ENCODE measurements around the gene SLPI. TPM values are rescaled to one million over a fixed set of nuclear protein-coding genes. Genes with fewer than 3 reads are reported as not detected.

The SLPI gene
- total RNA-seq, 1 experiment from 2014 or later: 5.4 TPM

GRCh38 chr20:45299786-45300185 is 45.4 kb upstream of the SLPI start (continued):
- TF ChIP-seq, protein P1, sequence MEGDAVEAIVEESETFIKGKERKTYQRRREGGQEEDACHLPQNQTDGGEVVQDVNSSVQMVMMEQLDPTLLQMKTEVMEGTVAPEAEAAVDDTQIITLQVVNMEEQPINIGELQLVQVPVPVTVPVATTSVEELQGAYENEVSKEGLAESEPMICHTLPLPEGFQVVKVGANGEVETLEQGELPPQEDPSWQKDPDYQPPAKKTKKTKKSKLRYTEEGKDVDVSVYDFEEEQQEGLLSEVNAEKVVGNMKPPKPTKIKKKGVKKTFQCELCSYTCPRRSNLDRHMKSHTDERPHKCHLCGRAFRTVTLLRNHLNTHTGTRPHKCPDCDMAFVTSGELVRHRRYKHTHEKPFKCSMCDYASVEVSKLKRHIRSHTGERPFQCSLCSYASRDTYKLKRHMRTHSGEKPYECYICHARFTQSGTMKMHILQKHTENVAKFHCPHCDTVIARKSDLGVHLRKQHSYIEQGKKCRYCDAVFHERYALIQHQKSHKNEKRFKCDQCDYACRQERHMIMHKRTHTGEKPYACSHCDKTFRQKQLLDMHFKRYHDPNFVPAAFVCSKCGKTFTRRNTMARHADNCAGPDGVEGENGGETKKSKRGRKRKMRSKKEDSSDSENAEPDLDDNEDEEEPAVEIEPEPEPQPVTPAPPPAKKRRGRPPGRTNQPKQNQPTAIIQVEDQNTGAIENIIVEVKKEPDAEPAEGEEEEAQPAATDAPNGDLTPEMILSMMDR (IDR thresholded peaks at IDR 0.05 in 2 of 3, conservative IDR thresholded peaks at IDR 0.05 in 1 of 3; ENCODE audit: borderline replicate concordance in 1 of 3, insufficient read depth in 1 of 3, low read depth in 2 of 3, low read length in 2 of 3): no peak
- TF ChIP-seq FOSL1 (IDR thresholded peaks at IDR 0.05; ENCODE audit: low read depth) (no peak), RAD21 (IDR thresholded peaks at IDR 0.05; ENCODE audit: low read depth) (no peak), POLR2AphosphoS5 (IDR thresholded peaks at IDR 0.05; ENCODE audit: low read depth, low read length) (no peak)

GRCh38 chr20:45297786-45298497 is 43.6 kb upstream of the SLPI start:
- no peaks in the 10 kb centered on the region for H3K36me3 ChIP-seq (ENCODE audit: control insufficient read depth in 1 of 2, insufficient read depth in 2 of 2, low read length in 2 of 2)
- H3K9me2 ChIP-seq (ENCODE audit: insufficient read depth): no peaks in the 10 kb centered on the region
- H3K27ac ChIP-seq (ENCODE audit: low read depth, low read length): no peak overlapping the region
- no peak overlapping the region for H3K9ac ChIP-seq (ENCODE audit: low read length)
- ATAC-seq (no peak), DNase-seq (ENCODE audit: low read depth, low spot score) (no peak)
- POLR2A ChIA-PET: no interaction called here
- no peaks in the 10 kb centered on the region for H3K27me3 ChIP-seq (ENCODE audit: insufficient read depth, low read length)
- peaks cover 0 to 19% of the 10 kb centered on the region in 2 experiments; a peak in 2 of 4 replicates for H3K4me1 ChIP-seq (ENCODE audit: control insufficient read depth in 1 of 2, insufficient read depth in 2 of 2, low read length in 2 of 2)
- H3K9me3 ChIP-seq (ENCODE audit: control insufficient read depth in 1 of 2, insufficient read depth in 1 of 2, low read depth in 1 of 2, low read length in 2 of 2): peaks cover 0 to 3% of the 10 kb centered on the region in 2 experiments; a peak in 1 of 4 replicates
- H3K4me2 ChIP-seq (ENCODE audit: low read length): no peak overlapping the region
- H2AFZ ChIP-seq (ENCODE audit: low read depth, low read length, poor library complexity, severe bottlenecking): no peak overlapping the region
- CTCF ChIA-PET: interaction anchor here (1.6 kb wide), 1 partner anchor 14 kb away, joined by 4 read pairs; no protein-coding TSS in a partner anchor
- intact Hi-C loops (cut with micrococcal nuclease): no loop called here
- RAD21 ChIA-PET (ENCODE audit: low non-redundant PET in 1 of 2, low total read pairs in 2 of 2, uncharacterized antibody in 2 of 2, unreplicated experiment in 2 of 2): no interaction called here
- H3K79me2 ChIP-seq (ENCODE audit: insufficient read depth, low read length): no peaks in the 10 kb centered on the region
- no TSS peak for BruUV-seq (replicated peaks)
- H4K20me1 ChIP-seq (ENCODE audit: insufficient read depth): no peaks in the 10 kb centered on the region
- TF ChIP-seq EZH2 (IDR thresholded peaks at IDR 0.05) (no peak), SRF (IDR thresholded peaks at IDR 0.05; ENCODE audit: low read depth) (no peak), ATF3 (IDR thresholded peaks at IDR 0.05) (no peak), CEBPB (IDR thresholded peaks at IDR 0.05; ENCODE audit: low read depth) (no peak), SIN3A (IDR thresholded peaks at IDR 0.05; ENCODE audit: low read depth) (no peak), RAD21 (IDR thresholded peaks at IDR 0.05; ENCODE audit: low read depth) (no peak), YY1 (IDR thresholded peaks at IDR 0.05; ENCODE audit: extremely low read depth, insufficient replicate concordance, low read depth, low read length) (no peak), POLR2A (IDR thresholded peaks at IDR 0.05; ENCODE audit: borderline replicate concordance, extremely low read depth, insufficient read depth, insufficient read length) (no peak), ZFX (IDR thresholded peaks at IDR 0.05) (no peak), JUND (IDR thresholded peaks at IDR 0.05) (no peak), POLR2AphosphoS5 (IDR thresholded peaks at IDR 0.05; ENCODE audit: low read depth, low read length) (no peak), FOSL1 (IDR thresholded peaks at IDR 0.05; ENCODE audit: low read depth) (no peak), TCF7L2 (IDR thresholded peaks at IDR 0.05; ENCODE audit: borderline replicate concordance, extremely low read depth, insufficient read depth, insufficient read length) (no peak), ZNF274 (IDR thresholded peaks at IDR 0.05; ENCODE audit: low read depth, low read length) (no peak), ELF1 (IDR thresholded peaks at IDR 0.05; ENCODE audit: borderline replicate concordance, low read depth) (no peak), ZBTB33 (IDR thresholded peaks at IDR 0.05; ENCODE audit: extremely low read depth, insufficient replicate concordance, low read length) (no peak), SP1 (IDR thresholded peaks at IDR 0.05; ENCODE audit: low read depth) (no peak), EGR1 (IDR thresholded peaks at IDR 0.05; ENCODE audit: low read depth) (no peak)
- no peak overlapping the region for H3K4me3 ChIP-seq (replicated peaks in 1 of 2; ENCODE audit: low read depth in 1 of 2, low read length in 2 of 2)

All from HCT116 (cell line).